Keratinocyte (primary cell): ENCODE results near the gene AGAP1. TPM values are rescaled to one million over a fixed set of nuclear protein-coding genes. Genes with fewer than 3 reads are reported as not detected.

Experiments
- DNase-seq: peaks from one replicate; pipeline ENCODE4 v3.0.0-alpha.2; 2011; ENCODE audit warnings: low read depth, missing footprints, low spot score
- FAIRE-seq: peaks from 2 replicates; lab custom pipeline; 2011; peaks lifted over from hg19 to GRCh38; lab: Jason Lieb, UNC
- H2AFZ ChIP-seq: 2 replicates; pipeline ENCODE4 v1.6.0; 2012; ENCODE audit warnings: low read length, control low read depth, inconsistent platforms; ENCODE audit not compliant: control insufficient read depth
- H3K27ac ChIP-seq: 2 replicates; pipeline ENCODE4 v1.5.1; 2011; ENCODE audit warnings: low read length; ENCODE audit not compliant: control insufficient read depth, insufficient read depth
- H3K27me3 ChIP-seq: 3 replicates; pipeline ENCODE4 v1.6.0; 2011; ENCODE audit warnings: low read length; ENCODE audit not compliant: control insufficient read depth, insufficient read depth; ENCODE audit errors: extremely low read depth
- H3K36me3 ChIP-seq, 2 experiments: 2 replicates in 1 of 2; 3 replicates in 1 of 2; pipeline ENCODE4 v1.5.1; 2011; ENCODE audit warnings: low read length in 2 of 2, mild to moderate bottlenecking in 1 of 2; ENCODE audit not compliant: control insufficient read depth in 2 of 2, insufficient read depth in 2 of 2; ENCODE audit errors: extremely low read depth in 1 of 2
- H3K4me1 ChIP-seq: 3 replicates; pipeline ENCODE4 v1.5.1; 2011; ENCODE audit warnings: low read length; ENCODE audit not compliant: control insufficient read depth, insufficient read depth; ENCODE audit errors: extremely low read depth
- H3K4me2 ChIP-seq: 3 replicates; pipeline ENCODE4 v1.6.0; 2011; ENCODE audit warnings: low read depth, low read length; ENCODE audit not compliant: control insufficient read depth, insufficient read depth; ENCODE audit errors: extremely low read depth
- H3K4me3 ChIP-seq, 3 experiments: fragments of 200-600 bp in 1 of 3; sonication (generic) in 1 of 3; 2 replicates in 2 of 3; 3 replicates in 1 of 3; pipeline ENCODE4 v1.5.1; 2011 to 2016; ENCODE audit warnings: low read length in 3 of 3, mild to moderate bottlenecking in 3 of 3, control low read depth in 2 of 3, inconsistent platforms in 1 of 3, low read depth in 1 of 3, mixed read lengths in 1 of 3, mixed run types in 1 of 3, moderate library complexity in 1 of 3; ENCODE audit not compliant: control insufficient read depth in 2 of 3, insufficient read depth in 2 of 3; ENCODE audit errors: extremely low read depth in 1 of 3
- H3K79me2 ChIP-seq: 2 replicates; pipeline ENCODE4 v1.6.0; 2012; ENCODE audit warnings: low read length; ENCODE audit not compliant: control insufficient read depth, insufficient read depth
- H3K9ac ChIP-seq: 3 replicates; pipeline ENCODE4 v1.6.0; 2011; ENCODE audit warnings: low read length; ENCODE audit not compliant: control insufficient read depth, insufficient read depth; ENCODE audit errors: extremely low read depth
- H3K9me1 ChIP-seq: 3 replicates; pipeline ENCODE4 v1.6.0; 2011; ENCODE audit warnings: low read length; ENCODE audit not compliant: control insufficient read depth, insufficient read depth; ENCODE audit errors: extremely low read depth
- H3K9me3 ChIP-seq: 2 replicates; pipeline ENCODE4 v1.5.1; 2012; ENCODE audit warnings: low read depth, low read length; ENCODE audit not compliant: control insufficient read depth
- H4K20me1 ChIP-seq: 3 replicates; pipeline ENCODE4 v1.6.0; 2011; ENCODE audit warnings: low read length; ENCODE audit not compliant: control insufficient read depth, insufficient read depth; ENCODE audit errors: extremely low read depth
- EZH2 ChIP-seq: IDR thresholded peaks from one replicate; pipeline ENCODE4 v1.6.1; 2012; ENCODE audit warnings: inconsistent platforms, mild to moderate bottlenecking, low read length, moderate library complexity
- dilution Hi-C: fragments of 300-500 bp; cut with MboI; formaldehyde crosslinking; loops from one replicate; pipeline ENCODE4 v1.7.0; 2020; ENCODE audit warnings: low sequenced_read_pairs; ENCODE audit not compliant: extremely low pct_ligation_motif_present
- polyA plus RNA-seq, 5 experiments: library from polyadenylated mRNA; depleted of rRNA in 3 of 5; stranded (reverse) in 3 of 5; stranded (forward) in 1 of 5; unstranded in 1 of 5; fragments of >200 nt; gene quantifications; 1 replicate in 1 of 5; 2 replicates in 3 of 5; 3 replicates in 1 of 5; pipeline versions ENCODE4 v1.2.1 to v1.2.3, GENCODE V29; 2011 to 2012; ENCODE audit warnings: missing spikeins in 2 of 5, low read depth in 1 of 5, low replicate concordance in 1 of 5
- TF ChIP-seq, protein P1 (sequence below), 3 experiments: IDR thresholded peaks in 1 of 3; conservative IDR thresholded peaks in 1 of 3; optimal IDR thresholded peaks in 1 of 3; 2 replicates in 2 of 3; 3 replicates in 1 of 3; pipeline versions ENCODE3 to v1.5.1; 2011; ENCODE audit warnings: low read length in 3 of 3, mild to moderate bottlenecking in 3 of 3, moderate library complexity in 2 of 3, control low read depth in 1 of 3, inconsistent platforms in 1 of 3; ENCODE audit not compliant: insufficient read depth in 2 of 3; ENCODE audit errors: extremely low read depth in 1 of 3

AGAP1 gene
- polyA plus RNA-seq, 1 donor (not counting 4 experiments of a cell fraction or from before 2014, with no cell fraction given), result 12.6 TPM

DNA sequence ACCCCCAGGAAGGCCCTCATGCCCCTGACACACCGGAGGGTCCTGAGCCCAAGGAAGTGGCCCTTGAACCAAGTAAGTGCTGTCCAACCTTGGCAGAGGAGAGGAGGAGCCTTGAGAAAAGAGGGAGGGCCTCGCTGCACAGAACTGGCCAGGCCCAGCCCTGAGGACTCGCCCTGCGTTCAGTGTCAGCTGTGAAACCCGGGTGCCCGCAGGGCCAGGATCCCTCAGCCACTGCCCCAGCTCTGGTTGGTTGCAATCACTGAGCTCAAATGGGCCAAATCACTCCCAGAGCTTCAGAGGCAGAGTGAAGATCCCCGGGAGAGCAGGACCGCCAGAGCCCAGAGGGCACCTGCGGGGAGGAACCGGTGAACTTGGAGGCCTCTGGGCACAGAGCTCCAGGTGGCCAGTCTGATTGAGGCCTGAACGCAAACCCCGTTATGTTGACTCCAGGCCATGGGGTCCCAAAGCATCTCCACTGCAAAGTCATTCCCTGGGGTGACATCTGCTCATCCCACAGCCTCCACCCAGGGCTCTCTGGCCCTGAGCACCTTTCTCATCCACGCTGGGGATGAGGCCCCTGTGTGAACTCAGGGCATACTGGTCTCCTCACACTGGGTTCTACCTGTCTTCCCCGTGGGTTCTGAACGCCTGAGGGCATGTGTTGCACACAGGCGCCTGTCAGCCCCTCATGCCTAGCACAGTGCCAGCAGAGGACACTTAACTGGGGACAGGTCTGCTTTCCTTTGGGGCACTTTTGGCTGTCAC, 662.4 kb downstream of the AGAP1 start:
- H3K36me3 ChIP-seq, result no peaks in the 10 kb centered on the region
- dilution Hi-C loops, result no loop called here
- no peaks in the 10 kb centered on the region for H3K79me2 ChIP-seq
- H4K20me1 ChIP-seq, result no peaks in the 10 kb centered on the region
- H3K27ac ChIP-seq, result no peak overlapping the region
- TF ChIP-seq, protein P1, sequence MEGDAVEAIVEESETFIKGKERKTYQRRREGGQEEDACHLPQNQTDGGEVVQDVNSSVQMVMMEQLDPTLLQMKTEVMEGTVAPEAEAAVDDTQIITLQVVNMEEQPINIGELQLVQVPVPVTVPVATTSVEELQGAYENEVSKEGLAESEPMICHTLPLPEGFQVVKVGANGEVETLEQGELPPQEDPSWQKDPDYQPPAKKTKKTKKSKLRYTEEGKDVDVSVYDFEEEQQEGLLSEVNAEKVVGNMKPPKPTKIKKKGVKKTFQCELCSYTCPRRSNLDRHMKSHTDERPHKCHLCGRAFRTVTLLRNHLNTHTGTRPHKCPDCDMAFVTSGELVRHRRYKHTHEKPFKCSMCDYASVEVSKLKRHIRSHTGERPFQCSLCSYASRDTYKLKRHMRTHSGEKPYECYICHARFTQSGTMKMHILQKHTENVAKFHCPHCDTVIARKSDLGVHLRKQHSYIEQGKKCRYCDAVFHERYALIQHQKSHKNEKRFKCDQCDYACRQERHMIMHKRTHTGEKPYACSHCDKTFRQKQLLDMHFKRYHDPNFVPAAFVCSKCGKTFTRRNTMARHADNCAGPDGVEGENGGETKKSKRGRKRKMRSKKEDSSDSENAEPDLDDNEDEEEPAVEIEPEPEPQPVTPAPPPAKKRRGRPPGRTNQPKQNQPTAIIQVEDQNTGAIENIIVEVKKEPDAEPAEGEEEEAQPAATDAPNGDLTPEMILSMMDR (optimal IDR thresholded peaks at IDR 0.05 in 1 of 3, IDR thresholded peaks at IDR 0.05 in 1 of 3, conservative IDR thresholded peaks at IDR 0.05 in 1 of 3; ENCODE audit: extremely low read depth in 1 of 3, insufficient read depth in 2 of 3, low read length in 3 of 3), result no peak
- TF ChIP-seq EZH2, result no peak
- no peak for DNase-seq
- no peak overlapping the region for H3K9ac ChIP-seq
- FAIRE-seq, result no peak
- no peak overlapping the region for H3K4me3 ChIP-seq
- H3K4me1 ChIP-seq, result no peaks in the 10 kb centered on the region
- H3K27me3 ChIP-seq, result peaks cover 19% of the 10 kb centered on the region
- H3K9me3 ChIP-seq, result no peaks in the 10 kb centered on the region
- no peaks in the 10 kb centered on the region for H3K9me1 ChIP-seq
- H2AFZ ChIP-seq, result no peak overlapping the region
- no peak overlapping the region for H3K4me2 ChIP-seq

DNA sequence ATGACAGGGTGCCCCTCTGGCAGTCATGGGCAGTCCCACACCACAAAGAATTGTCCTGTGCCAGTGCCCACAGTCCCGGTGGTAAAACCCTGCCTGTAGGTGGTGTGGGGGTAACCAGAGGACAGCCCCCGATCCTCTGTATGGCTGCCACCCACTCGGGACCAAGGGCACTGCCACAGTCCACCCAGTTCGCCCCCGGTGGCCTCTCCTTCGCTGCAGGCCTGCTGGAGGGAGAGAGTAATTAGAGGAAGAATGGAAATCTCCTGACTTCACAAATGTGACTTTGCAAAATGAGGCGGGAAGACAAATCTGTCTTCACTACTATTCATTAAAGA, 663.0 kb downstream of the AGAP1 start:
- FAIRE-seq (no peak), DNase-seq (no peak)
- Histone ChIP-seq H3K4me2 (no peak overlapping the region), H3K9me3 (no peaks in the 10 kb centered on the region), H3K79me2 (no peaks in the 10 kb centered on the region), H3K36me3 (no peaks in the 10 kb centered on the region), H3K4me3 (no peak overlapping the region), H3K4me1 (peaks cover 4% of the 10 kb centered on the region), H4K20me1 (no peaks in the 10 kb centered on the region), H3K27ac (no peak overlapping the region), H3K27me3 (peaks cover 19% of the 10 kb centered on the region), H3K9ac (no peak overlapping the region), H3K9me1 (no peaks in the 10 kb centered on the region), H2AFZ (no peak overlapping the region)
- dilution Hi-C loops, result no loop called here
- TF ChIP-seq, protein P1 (optimal IDR thresholded peaks at IDR 0.05 in 1 of 3, IDR thresholded peaks at IDR 0.05 in 1 of 3, conservative IDR thresholded peaks at IDR 0.05 in 1 of 3; ENCODE audit: extremely low read depth in 1 of 3, insufficient read depth in 2 of 3, low read length in 3 of 3), result no peak
- TF ChIP-seq EZH2, result no peak
